WTC11 (cell line): Measurements from ENCODE around the gene IGFN1. TPM values are rescaled to one million over a fixed set of nuclear protein-coding genes. Genes with fewer than 3 reads are reported as not detected.

Experiments
- CREM ChIP-seq: sonication (generic); formaldehyde crosslinking; IDR thresholded peaks from 2 replicates; pipeline ENCODE4 v1.8.1; 2022; ENCODE audit warnings: mild to moderate bottlenecking, missing genetic modification reagents, moderate library complexity
- ELF4 ChIP-seq: sonication (generic); formaldehyde crosslinking; IDR thresholded peaks from 2 replicates; pipeline ENCODE4 v1.8.1; 2022; ENCODE audit warnings: low read depth, mild to moderate bottlenecking, moderate library complexity, missing genetic modification reagents
- FOXP1 ChIP-seq: sonication (generic); formaldehyde crosslinking; IDR thresholded peaks from 2 replicates; pipeline ENCODE4 v1.8.0; 2022; ENCODE audit warnings: missing genetic modification reagents, mild to moderate bottlenecking, moderate library complexity, borderline replicate concordance
- HMGA2 ChIP-seq: fragments of 250-450 bp; sonication (Bioruptor Pico); IDR thresholded peaks from 2 replicates; pipeline ENCODE4 v1.4.0; 2021; ENCODE audit warnings: mild to moderate bottlenecking, moderate library complexity
- JAZF1 ChIP-seq: fragments of 250-450 bp; sonication (Bioruptor Pico); IDR thresholded peaks from 2 replicates; pipeline ENCODE4 v1.9.0; 2021; ENCODE audit warnings: moderate library complexity, mild to moderate bottlenecking, inconsistent platforms
- JUN ChIP-seq: sonication (generic); formaldehyde crosslinking; IDR thresholded peaks from 2 replicates; pipeline ENCODE4 v1.8.0; 2023; ENCODE audit warnings: mild to moderate bottlenecking, missing genetic modification reagents
- NFE2L1 ChIP-seq: sonication (generic); formaldehyde crosslinking; IDR thresholded peaks from 2 replicates; pipeline ENCODE4 v1.8.1; 2023; ENCODE audit warnings: missing genetic modification reagents
- NR1H2 ChIP-seq: sonication (generic); formaldehyde crosslinking; IDR thresholded peaks from 2 replicates; pipeline ENCODE4 v1.9.0; 2021; ENCODE audit warnings: mild to moderate bottlenecking, moderate library complexity, missing genetic modification reagents
- SMAD3 ChIP-seq: sonication (generic); formaldehyde crosslinking; IDR thresholded peaks from 2 replicates; pipeline ENCODE4 v1.8.0; 2022; ENCODE audit warnings: missing genetic modification reagents, mild to moderate bottlenecking, borderline replicate concordance
- SOX15 ChIP-seq: fragments of 250-450 bp; sonication (Bioruptor Pico); IDR thresholded peaks from 2 replicates; pipeline ENCODE4 v1.9.0; 2021; ENCODE audit warnings: mild to moderate bottlenecking
- ZNF138 ChIP-seq: sonication (generic); formaldehyde crosslinking; conservative IDR thresholded peaks from 2 replicates; pipeline ENCODE4 v1.8.1; 2022; ENCODE audit warnings: mild to moderate bottlenecking, moderate library complexity, missing genetic modification reagents
- ZNF416 ChIP-seq: fragments of 250-450 bp; sonication (Bioruptor Pico); IDR thresholded peaks from 2 replicates; pipeline ENCODE4 v1.9.0; 2021; ENCODE audit warnings: mild to moderate bottlenecking, inconsistent platforms
- ZNF423 ChIP-seq: fragments of 250-450 bp; sonication (Bioruptor Pico); IDR thresholded peaks from 2 replicates; pipeline ENCODE4 v2.1.2; 2022; ENCODE audit warnings: mild to moderate bottlenecking, moderate library complexity
- ZNF671 ChIP-seq: fragments of 250-450 bp; sonication (Bioruptor Pico); IDR thresholded peaks from 2 replicates; pipeline ENCODE4 v1.8.0; 2021; ENCODE audit warnings: mild to moderate bottlenecking
- total RNA-seq: library from RNA; stranded (reverse); gene quantifications from 3 replicates; pipeline ENCODE4 v1.2.3, GENCODE V29; 2021
- TF ChIP-seq, protein P1 (sequence below): sonication (generic); formaldehyde crosslinking; IDR thresholded peaks from 2 replicates; pipeline ENCODE4 v1.8.0; 2022; ENCODE audit warnings: mild to moderate bottlenecking, missing genetic modification reagents
- TF ChIP-seq, protein P2 (sequence below): fragments of 250-450 bp; sonication (Bioruptor Pico); IDR thresholded peaks from 2 replicates; pipeline ENCODE4 v1.9.0; 2021; ENCODE audit warnings: mild to moderate bottlenecking, borderline replicate concordance
- TF ChIP-seq, protein P3 (sequence below): sonication (generic); formaldehyde crosslinking; IDR thresholded peaks from 2 replicates; pipeline ENCODE4 v1.8.0; 2023; ENCODE audit warnings: missing genetic modification reagents, mild to moderate bottlenecking, borderline replicate concordance
- TF ChIP-seq, protein P4 (sequence below): fragments of 250-450 bp; sonication (Bioruptor Pico); IDR thresholded peaks from 2 replicates; pipeline ENCODE4 v1.9.0; 2021; ENCODE audit warnings: mild to moderate bottlenecking
- TF ChIP-seq, protein P5 (sequence below): sonication (generic); formaldehyde crosslinking; IDR thresholded peaks from 2 replicates; pipeline ENCODE4 v1.8.1; 2023; ENCODE audit warnings: mild to moderate bottlenecking, missing genetic modification reagents, moderate library complexity
- TF ChIP-seq, protein P6 (sequence below): sonication (generic); formaldehyde crosslinking; IDR thresholded peaks from 2 replicates; pipeline ENCODE4 v1.8.0; 2022; ENCODE audit warnings: missing genetic modification reagents

The IGFN1 gene
- total RNA-seq, 1 experiment from 2014 or later, result 0.11 TPM

DNA sequence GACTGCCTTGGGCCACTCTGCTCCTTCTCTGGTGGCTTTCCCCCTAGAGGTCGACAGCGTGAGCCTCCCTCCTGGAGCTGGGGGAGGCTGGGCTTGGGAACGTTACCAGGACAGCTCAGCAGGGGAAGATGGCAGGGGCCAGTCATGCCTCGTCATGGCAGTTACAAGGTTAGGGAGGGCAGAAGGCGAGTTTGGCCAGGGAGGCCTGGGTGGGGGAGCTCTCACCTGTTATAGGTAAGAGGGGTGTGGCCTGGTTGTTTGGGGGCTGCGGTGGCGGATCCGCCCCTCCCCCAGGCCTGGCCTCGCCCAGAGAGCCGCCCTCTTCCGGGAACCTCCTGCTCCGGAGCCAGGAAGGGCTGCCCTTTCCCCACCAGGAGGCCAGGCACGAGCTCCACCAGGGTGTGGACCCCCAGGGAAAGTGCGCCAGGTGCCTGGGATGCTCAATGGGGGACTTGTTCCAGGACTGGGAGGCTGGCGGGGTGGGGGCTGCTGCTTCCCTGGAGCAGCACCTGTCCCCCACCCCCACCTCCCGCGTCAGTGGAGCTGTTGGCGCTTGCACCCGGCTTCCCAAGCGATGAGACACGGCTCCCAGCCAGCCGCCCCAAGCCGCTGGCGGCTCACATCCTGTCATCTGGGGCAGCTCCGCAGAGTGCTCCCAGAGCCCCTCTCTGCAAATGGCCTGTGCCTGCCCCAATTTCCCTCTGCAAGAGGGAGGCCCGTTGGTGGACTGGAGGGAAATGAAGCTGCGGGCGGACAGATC is 69.0 kb downstream of the IGFN1 start (continued):
- TF ChIP-seq, protein P1, sequence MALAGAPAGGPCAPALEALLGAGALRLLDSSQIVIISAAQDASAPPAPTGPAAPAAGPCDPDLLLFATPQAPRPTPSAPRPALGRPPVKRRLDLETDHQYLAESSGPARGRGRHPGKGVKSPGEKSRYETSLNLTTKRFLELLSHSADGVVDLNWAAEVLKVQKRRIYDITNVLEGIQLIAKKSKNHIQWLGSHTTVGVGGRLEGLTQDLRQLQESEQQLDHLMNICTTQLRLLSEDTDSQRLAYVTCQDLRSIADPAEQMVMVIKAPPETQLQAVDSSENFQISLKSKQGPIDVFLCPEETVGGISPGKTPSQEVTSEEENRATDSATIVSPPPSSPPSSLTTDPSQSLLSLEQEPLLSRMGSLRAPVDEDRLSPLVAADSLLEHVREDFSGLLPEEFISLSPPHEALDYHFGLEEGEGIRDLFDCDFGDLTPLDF (CRISPR knock-in tag), result peak; percentile 32; the same call in 1 of the 2 replicates
- TF ChIP-seq HMGA2 (CRISPR knock-in tag), result no peak
- TF ChIP-seq, protein P2, sequence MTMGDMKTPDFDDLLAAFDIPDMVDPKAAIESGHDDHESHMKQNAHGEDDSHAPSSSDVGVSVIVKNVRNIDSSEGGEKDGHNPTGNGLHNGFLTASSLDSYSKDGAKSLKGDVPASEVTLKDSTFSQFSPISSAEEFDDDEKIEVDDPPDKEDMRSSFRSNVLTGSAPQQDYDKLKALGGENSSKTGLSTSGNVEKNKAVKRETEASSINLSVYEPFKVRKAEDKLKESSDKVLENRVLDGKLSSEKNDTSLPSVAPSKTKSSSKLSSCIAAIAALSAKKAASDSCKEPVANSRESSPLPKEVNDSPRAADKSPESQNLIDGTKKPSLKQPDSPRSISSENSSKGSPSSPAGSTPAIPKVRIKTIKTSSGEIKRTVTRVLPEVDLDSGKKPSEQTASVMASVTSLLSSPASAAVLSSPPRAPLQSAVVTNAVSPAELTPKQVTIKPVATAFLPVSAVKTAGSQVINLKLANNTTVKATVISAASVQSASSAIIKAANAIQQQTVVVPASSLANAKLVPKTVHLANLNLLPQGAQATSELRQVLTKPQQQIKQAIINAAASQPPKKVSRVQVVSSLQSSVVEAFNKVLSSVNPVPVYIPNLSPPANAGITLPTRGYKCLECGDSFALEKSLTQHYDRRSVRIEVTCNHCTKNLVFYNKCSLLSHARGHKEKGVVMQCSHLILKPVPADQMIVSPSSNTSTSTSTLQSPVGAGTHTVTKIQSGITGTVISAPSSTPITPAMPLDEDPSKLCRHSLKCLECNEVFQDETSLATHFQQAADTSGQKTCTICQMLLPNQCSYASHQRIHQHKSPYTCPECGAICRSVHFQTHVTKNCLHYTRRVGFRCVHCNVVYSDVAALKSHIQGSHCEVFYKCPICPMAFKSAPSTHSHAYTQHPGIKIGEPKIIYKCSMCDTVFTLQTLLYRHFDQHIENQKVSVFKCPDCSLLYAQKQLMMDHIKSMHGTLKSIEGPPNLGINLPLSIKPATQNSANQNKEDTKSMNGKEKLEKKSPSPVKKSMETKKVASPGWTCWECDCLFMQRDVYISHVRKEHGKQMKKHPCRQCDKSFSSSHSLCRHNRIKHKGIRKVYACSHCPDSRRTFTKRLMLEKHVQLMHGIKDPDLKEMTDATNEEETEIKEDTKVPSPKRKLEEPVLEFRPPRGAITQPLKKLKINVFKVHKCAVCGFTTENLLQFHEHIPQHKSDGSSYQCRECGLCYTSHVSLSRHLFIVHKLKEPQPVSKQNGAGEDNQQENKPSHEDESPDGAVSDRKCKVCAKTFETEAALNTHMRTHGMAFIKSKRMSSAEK (CRISPR knock-in tag), result no peak
- TF ChIP-seq, protein P3, sequence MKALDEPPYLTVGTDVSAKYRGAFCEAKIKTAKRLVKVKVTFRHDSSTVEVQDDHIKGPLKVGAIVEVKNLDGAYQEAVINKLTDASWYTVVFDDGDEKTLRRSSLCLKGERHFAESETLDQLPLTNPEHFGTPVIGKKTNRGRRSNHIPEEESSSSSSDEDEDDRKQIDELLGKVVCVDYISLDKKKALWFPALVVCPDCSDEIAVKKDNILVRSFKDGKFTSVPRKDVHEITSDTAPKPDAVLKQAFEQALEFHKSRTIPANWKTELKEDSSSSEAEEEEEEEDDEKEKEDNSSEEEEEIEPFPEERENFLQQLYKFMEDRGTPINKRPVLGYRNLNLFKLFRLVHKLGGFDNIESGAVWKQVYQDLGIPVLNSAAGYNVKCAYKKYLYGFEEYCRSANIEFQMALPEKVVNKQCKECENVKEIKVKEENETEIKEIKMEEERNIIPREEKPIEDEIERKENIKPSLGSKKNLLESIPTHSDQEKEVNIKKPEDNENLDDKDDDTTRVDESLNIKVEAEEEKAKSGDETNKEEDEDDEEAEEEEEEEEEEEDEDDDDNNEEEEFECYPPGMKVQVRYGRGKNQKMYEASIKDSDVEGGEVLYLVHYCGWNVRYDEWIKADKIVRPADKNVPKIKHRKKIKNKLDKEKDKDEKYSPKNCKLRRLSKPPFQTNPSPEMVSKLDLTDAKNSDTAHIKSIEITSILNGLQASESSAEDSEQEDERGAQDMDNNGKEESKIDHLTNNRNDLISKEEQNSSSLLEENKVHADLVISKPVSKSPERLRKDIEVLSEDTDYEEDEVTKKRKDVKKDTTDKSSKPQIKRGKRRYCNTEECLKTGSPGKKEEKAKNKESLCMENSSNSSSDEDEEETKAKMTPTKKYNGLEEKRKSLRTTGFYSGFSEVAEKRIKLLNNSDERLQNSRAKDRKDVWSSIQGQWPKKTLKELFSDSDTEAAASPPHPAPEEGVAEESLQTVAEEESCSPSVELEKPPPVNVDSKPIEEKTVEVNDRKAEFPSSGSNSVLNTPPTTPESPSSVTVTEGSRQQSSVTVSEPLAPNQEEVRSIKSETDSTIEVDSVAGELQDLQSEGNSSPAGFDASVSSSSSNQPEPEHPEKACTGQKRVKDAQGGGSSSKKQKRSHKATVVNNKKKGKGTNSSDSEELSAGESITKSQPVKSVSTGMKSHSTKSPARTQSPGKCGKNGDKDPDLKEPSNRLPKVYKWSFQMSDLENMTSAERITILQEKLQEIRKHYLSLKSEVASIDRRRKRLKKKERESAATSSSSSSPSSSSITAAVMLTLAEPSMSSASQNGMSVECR (CRISPR knock-in tag), result no peak
- TF ChIP-seq ZNF671 (CRISPR knock-in tag), result no peak
- TF ChIP-seq NR1H2, result no peak
- TF ChIP-seq ZNF416 (CRISPR knock-in tag), result no peak
- TF ChIP-seq FOXP1, result 0 out of 2 replicates have a peak, but pooled peaks have one; percentile 7
- TF ChIP-seq, protein P4, sequence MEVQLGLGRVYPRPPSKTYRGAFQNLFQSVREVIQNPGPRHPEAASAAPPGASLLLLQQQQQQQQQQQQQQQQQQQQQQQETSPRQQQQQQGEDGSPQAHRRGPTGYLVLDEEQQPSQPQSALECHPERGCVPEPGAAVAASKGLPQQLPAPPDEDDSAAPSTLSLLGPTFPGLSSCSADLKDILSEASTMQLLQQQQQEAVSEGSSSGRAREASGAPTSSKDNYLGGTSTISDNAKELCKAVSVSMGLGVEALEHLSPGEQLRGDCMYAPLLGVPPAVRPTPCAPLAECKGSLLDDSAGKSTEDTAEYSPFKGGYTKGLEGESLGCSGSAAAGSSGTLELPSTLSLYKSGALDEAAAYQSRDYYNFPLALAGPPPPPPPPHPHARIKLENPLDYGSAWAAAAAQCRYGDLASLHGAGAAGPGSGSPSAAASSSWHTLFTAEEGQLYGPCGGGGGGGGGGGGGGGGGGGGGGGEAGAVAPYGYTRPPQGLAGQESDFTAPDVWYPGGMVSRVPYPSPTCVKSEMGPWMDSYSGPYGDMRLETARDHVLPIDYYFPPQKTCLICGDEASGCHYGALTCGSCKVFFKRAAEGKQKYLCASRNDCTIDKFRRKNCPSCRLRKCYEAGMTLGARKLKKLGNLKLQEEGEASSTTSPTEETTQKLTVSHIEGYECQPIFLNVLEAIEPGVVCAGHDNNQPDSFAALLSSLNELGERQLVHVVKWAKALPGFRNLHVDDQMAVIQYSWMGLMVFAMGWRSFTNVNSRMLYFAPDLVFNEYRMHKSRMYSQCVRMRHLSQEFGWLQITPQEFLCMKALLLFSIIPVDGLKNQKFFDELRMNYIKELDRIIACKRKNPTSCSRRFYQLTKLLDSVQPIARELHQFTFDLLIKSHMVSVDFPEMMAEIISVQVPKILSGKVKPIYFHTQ, result no peak
- TF ChIP-seq SOX15 (CRISPR knock-in tag), result no peak
- no peak for TF ChIP-seq ELF4 (CRISPR knock-in tag)
- TF ChIP-seq CREM, result 0 out of 2 replicates have a peak, but pooled peaks have one; percentile 46
- TF ChIP-seq JUN (CRISPR knock-in tag), result no peak
- TF ChIP-seq ZNF423 (CRISPR knock-in tag), result peak; percentile 54
- no peak for TF ChIP-seq SMAD3 (CRISPR knock-in tag)
- TF ChIP-seq, protein P5, sequence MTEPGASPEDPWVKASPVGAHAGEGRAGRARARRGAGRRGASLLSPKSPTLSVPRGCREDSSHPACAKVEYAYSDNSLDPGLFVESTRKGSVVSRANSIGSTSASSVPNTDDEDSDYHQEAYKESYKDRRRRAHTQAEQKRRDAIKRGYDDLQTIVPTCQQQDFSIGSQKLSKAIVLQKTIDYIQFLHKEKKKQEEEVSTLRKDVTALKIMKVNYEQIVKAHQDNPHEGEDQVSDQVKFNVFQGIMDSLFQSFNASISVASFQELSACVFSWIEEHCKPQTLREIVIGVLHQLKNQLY (CRISPR knock-in tag), result no peak
- no peak for TF ChIP-seq NFE2L1 (CRISPR knock-in tag)
- TF ChIP-seq, protein P6, sequence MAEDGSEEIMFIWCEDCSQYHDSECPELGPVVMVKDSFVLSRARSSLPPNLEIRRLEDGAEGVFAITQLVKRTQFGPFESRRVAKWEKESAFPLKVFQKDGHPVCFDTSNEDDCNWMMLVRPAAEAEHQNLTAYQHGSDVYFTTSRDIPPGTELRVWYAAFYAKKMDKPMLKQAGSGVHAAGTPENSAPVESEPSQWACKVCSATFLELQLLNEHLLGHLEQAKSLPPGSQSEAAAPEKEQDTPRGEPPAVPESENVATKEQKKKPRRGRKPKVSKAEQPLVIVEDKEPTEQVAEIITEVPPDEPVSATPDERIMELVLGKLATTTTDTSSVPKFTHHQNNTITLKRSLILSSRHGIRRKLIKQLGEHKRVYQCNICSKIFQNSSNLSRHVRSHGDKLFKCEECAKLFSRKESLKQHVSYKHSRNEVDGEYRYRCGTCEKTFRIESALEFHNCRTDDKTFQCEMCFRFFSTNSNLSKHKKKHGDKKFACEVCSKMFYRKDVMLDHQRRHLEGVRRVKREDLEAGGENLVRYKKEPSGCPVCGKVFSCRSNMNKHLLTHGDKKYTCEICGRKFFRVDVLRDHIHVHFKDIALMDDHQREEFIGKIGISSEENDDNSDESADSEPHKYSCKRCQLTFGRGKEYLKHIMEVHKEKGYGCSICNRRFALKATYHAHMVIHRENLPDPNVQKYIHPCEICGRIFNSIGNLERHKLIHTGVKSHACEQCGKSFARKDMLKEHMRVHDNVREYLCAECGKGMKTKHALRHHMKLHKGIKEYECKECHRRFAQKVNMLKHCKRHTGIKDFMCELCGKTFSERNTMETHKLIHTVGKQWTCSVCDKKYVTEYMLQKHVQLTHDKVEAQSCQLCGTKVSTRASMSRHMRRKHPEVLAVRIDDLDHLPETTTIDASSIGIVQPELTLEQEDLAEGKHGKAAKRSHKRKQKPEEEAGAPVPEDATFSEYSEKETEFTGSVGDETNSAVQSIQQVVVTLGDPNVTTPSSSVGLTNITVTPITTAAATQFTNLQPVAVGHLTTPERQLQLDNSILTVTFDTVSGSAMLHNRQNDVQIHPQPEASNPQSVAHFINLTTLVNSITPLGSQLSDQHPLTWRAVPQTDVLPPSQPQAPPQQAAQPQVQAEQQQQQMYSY (CRISPR knock-in tag), result no peak
- no peak for TF ChIP-seq JAZF1 (CRISPR knock-in tag)
- TF ChIP-seq ZNF138, result no peak
